Liver (tissue), 9 donors: ENCODE data around the gene TCERG1L. TPM values are rescaled to one million over a fixed set of nuclear protein-coding genes. Genes with fewer than 3 reads are reported as not detected.

Experiments
- DNase-seq: peaks from one replicate; pipeline ENCODE4 v3.0.0-alpha.2; 2017; ENCODE audit warnings: low spot score
- H3K27ac ChIP-seq, 2 donors: one replicate each; pipeline ENCODE4 v1.7.0; 2013; ENCODE audit warnings: inconsistent platforms in 2 of 2, low read length in 2 of 2, control low read depth in 1 of 2, low read depth in 1 of 2, mild to moderate bottlenecking in 1 of 2
- H3K27me3 ChIP-seq, 4 donors: one replicate each; pipeline versions ENCODE4 v1.6.1 to v1.7.0; 2013; ENCODE audit warnings: low read length in 3 of 4, inconsistent platforms in 1 of 4, mild to moderate bottlenecking in 1 of 4, moderate library complexity in 1 of 4; ENCODE audit not compliant: control insufficient read depth in 4 of 4, insufficient read depth in 4 of 4
- H3K36me3 ChIP-seq, 4 donors: one replicate each; pipeline versions ENCODE4 v1.6.1 to v1.7.0; 2013; ENCODE audit warnings: low read length in 3 of 4, mild to moderate bottlenecking in 3 of 4, low read depth in 1 of 4, moderate library complexity in 1 of 4; ENCODE audit not compliant: control insufficient read depth in 4 of 4, insufficient read depth in 3 of 4
- H3K4me1 ChIP-seq, 4 donors: one replicate each; pipeline versions ENCODE4 v1.6.1 to v1.7.0; 2013; ENCODE audit warnings: low read length in 3 of 4, mild to moderate bottlenecking in 3 of 4, moderate library complexity in 1 of 4; ENCODE audit not compliant: control insufficient read depth in 4 of 4, insufficient read depth in 4 of 4
- H3K4me3 ChIP-seq, 3 donors: one replicate each; pipeline versions ENCODE4 v1.6.1 to v1.7.0; 2013; ENCODE audit warnings: low read length in 3 of 3, control low read depth in 1 of 3, low read depth in 1 of 3, mild to moderate bottlenecking in 1 of 3
- H3K9ac ChIP-seq, 2 donors: one replicate each; pipeline ENCODE4 v1.7.0; 2013; ENCODE audit warnings: low read length in 2 of 2, mild to moderate bottlenecking in 2 of 2, moderate library complexity in 2 of 2, control low read depth in 1 of 2, low read depth in 1 of 2
- H3K9me3 ChIP-seq, 4 donors: one replicate each; pipeline versions ENCODE4 v1.6.1 to v1.7.0; 2013; ENCODE audit warnings: low read length in 3 of 4; ENCODE audit not compliant: control insufficient read depth in 4 of 4
- FOXA2 ChIP-seq: IDR thresholded peaks from 2 replicates; pipeline ENCODE4 v1.6.1; 2016; ENCODE audit warnings: antibody characterized with exemption
- GABPA ChIP-seq, 2 donors: IDR thresholded peaks in 1 of 2; conservative IDR thresholded peaks in 1 of 2; 2 replicates each; pipeline ENCODE4 v1.6.1; 2016; ENCODE audit warnings: antibody characterized with exemption in 2 of 2, mild to moderate bottlenecking in 1 of 2, moderate library complexity in 1 of 2
- HNF4A ChIP-seq, 2 donors: conservative IDR thresholded peaks; 2 replicates each; pipeline ENCODE4 v1.6.1; 2016; ENCODE audit warnings: antibody characterized with exemption in 2 of 2, mild to moderate bottlenecking in 2 of 2
- HNF4G ChIP-seq: IDR thresholded peaks from 2 replicates; pipeline ENCODE4 v1.6.1; 2016; ENCODE audit warnings: antibody characterized with exemption
- JUND ChIP-seq, 2 donors: IDR thresholded peaks; 2 replicates each; pipeline ENCODE4 v1.6.1; 2016; ENCODE audit warnings: antibody characterized with exemption in 2 of 2
- MAX ChIP-seq: IDR thresholded peaks from 2 replicates; pipeline ENCODE4 v1.6.1; 2016; ENCODE audit warnings: antibody characterized with exemption
- NR2F2 ChIP-seq: IDR thresholded peaks from 2 replicates; pipeline ENCODE4 v1.6.1; 2016; ENCODE audit warnings: antibody characterized with exemption
- RAD21 ChIP-seq, 2 donors: IDR thresholded peaks; 2 replicates each; pipeline ENCODE4 v1.6.1; 2016; ENCODE audit warnings: antibody characterized with exemption in 2 of 2, mild to moderate bottlenecking in 2 of 2
- REST ChIP-seq: IDR thresholded peaks from 2 replicates; pipeline ENCODE4 v1.6.1; 2016; ENCODE audit warnings: antibody characterized with exemption, mild to moderate bottlenecking
- RXRA ChIP-seq, 2 donors: IDR thresholded peaks; 2 replicates each; pipeline ENCODE4 v1.6.1; 2017 to 2018; ENCODE audit warnings: antibody characterized with exemption in 2 of 2, mild to moderate bottlenecking in 1 of 2
- SP1 ChIP-seq: IDR thresholded peaks from 2 replicates; pipeline ENCODE4 v1.6.1; 2018; ENCODE audit warnings: antibody characterized with exemption, mild to moderate bottlenecking
- YY1 ChIP-seq: IDR thresholded peaks from 2 replicates; pipeline ENCODE4 v1.6.1; 2016; ENCODE audit warnings: antibody characterized with exemption, mild to moderate bottlenecking
- ZBTB33 ChIP-seq: IDR thresholded peaks from 2 replicates; pipeline ENCODE4 v1.6.1; 2016; ENCODE audit warnings: antibody characterized with exemption
- WGBS: extraction: QIAGEN DNeasy Blood & Tissue Kit; methylation state at CpG from one replicate; pipeline ENCODE4 v1.1.7; 2013; 5-methylcytosine and 5-hydroxymethylcytosine counted together
- polyA plus RNA-seq, 2 donors: library from polyadenylated mRNA; stranded (reverse) in 1 of 2; unstranded in 1 of 2; fragments of 200-250 nt in 1 of 2; fragments of >200 nt in 1 of 2; fragmentation: Nextera tagmentation in 1 of 2; extraction: Ambion mirVana in 1 of 2; gene quantifications; one replicate each; pipeline versions ENCODE4 v1.2.1 to v1.2.3, GENCODE V29; 2013 to 2015
- total RNA-seq, 2 donors: library from RNA; depleted of rRNA; stranded (reverse); fragments of >200 nt; gene quantifications; one replicate each; pipeline ENCODE4 v1.2.3, GENCODE V29; 2014
- donor health status: healthy.
- donor health status: healthy.
- donor health status: healthy.
- donor health status: healthy.
- donor health status: healthy.

TCERG1L gene
- total and polyA plus RNA-seq, 4 donors, result not detected

GRCh38 chr10:131219955-131220489 lies 91.5 kb downstream of the TCERG1L start:
- H3K27ac ChIP-seq, result no peak overlapping the region
- no peaks in the 10 kb centered on the region for H3K4me1 ChIP-seq
- H3K27me3 ChIP-seq, result no peaks in the 10 kb centered on the region
- H3K36me3 ChIP-seq, result no peaks in the 10 kb centered on the region
- TF ChIP-seq FOXA2 (no peak), YY1 (no peak), ZBTB33 (no peak), HNF4G (no peak), SP1 (no peak), HNF4A (conservative IDR thresholded peaks at IDR 0.05) (no peak), JUND (IDR thresholded peaks at IDR 0.05) (no peak), REST (no peak)
- H3K9ac ChIP-seq, result no peak overlapping the region
- WGBS, result 85% methylated on average over 15 of the region's 15 CpGs
- no peak for DNase-seq
- no peak overlapping the region for H3K4me3 ChIP-seq
- no peaks in the 10 kb centered on the region for H3K9me3 ChIP-seq

- no peak for TF ChIP-seq HNF4G
- TF ChIP-seq JUND (IDR thresholded peaks at IDR 0.05), result no peak
- TF ChIP-seq SP1, result no peak
- no peak for TF ChIP-seq RXRA (IDR thresholded peaks at IDR 0.05)
- TF ChIP-seq MAX, result no peak
- TF ChIP-seq GABPA (IDR thresholded peaks at IDR 0.05 in 1 of 2, conservative IDR thresholded peaks at IDR 0.05 in 1 of 2), result no peak
- TF ChIP-seq YY1, result no peak
- TF ChIP-seq RAD21 (IDR thresholded peaks at IDR 0.05), result no peak
- no peak for TF ChIP-seq ZBTB33
- no peak for TF ChIP-seq NR2F2
- TF ChIP-seq HNF4A (conservative IDR thresholded peaks at IDR 0.05), result no peak
- DNase-seq, result no peak
- 90% methylated on average over 10 of the region's 10 CpGs for WGBS
Observed at GRCh38 chr10:131219584-131219886, 92.0 kb downstream of the TCERG1L start.

More at GRCh38 chr10:131219584-131219886, 92.0 kb downstream of the TCERG1L start:
- H3K4me1 ChIP-seq, result no peaks in the 10 kb centered on the region
- H3K9ac ChIP-seq, result no peak overlapping the region
- no peak overlapping the region for H3K27ac ChIP-seq
- no peaks in the 10 kb centered on the region for H3K9me3 ChIP-seq
- H3K27me3 ChIP-seq, result no peaks in the 10 kb centered on the region
- H3K36me3 ChIP-seq, result no peaks in the 10 kb centered on the region
- H3K4me3 ChIP-seq, result no peak overlapping the region
